Mucosa of rectum (tissue), 2 donors: Measurements from ENCODE around the gene SUCNR1.

Experiments used
- H3K27ac ChIP-seq, 2 donors: one replicate each; pipeline ENCODE4 v1.7.0; 2013; ENCODE audit warnings: inconsistent platforms in 2 of 2, low read depth in 2 of 2, low read length in 2 of 2
- H3K27me3 ChIP-seq, 2 donors: one replicate each; pipeline ENCODE4 v1.7.0; 2013; ENCODE audit warnings: low read length in 2 of 2; ENCODE audit not compliant: control insufficient read depth in 2 of 2, insufficient read depth in 2 of 2
- H3K36me3 ChIP-seq, 2 donors: one replicate each; pipeline ENCODE4 v1.7.0; 2013; ENCODE audit warnings: low read length in 2 of 2; ENCODE audit not compliant: control insufficient read depth in 2 of 2, insufficient read depth in 2 of 2
- H3K4me1 ChIP-seq, 2 donors: one replicate each; pipeline ENCODE4 v1.7.0; 2013; ENCODE audit warnings: low read length in 2 of 2, mild to moderate bottlenecking in 1 of 2; ENCODE audit not compliant: control insufficient read depth in 2 of 2, insufficient read depth in 2 of 2
- H3K4me3 ChIP-seq, 2 donors: one replicate each; pipeline ENCODE4 v1.7.0; 2013; ENCODE audit warnings: low read length in 2 of 2
- H3K9ac ChIP-seq, 2 donors: one replicate each; pipeline ENCODE4 v1.7.0; 2013; ENCODE audit warnings: low read length in 2 of 2, low read depth in 1 of 2, mild to moderate bottlenecking in 1 of 2
- H3K9me3 ChIP-seq, 2 donors: one replicate each; pipeline ENCODE4 v1.7.0; 2013; ENCODE audit warnings: low read length in 2 of 2; ENCODE audit not compliant: control insufficient read depth in 2 of 2
- donor health status: healthy.
- donor health status: Normal muscosa, but diverticular disease.

SUCNR1 gene

DNA sequence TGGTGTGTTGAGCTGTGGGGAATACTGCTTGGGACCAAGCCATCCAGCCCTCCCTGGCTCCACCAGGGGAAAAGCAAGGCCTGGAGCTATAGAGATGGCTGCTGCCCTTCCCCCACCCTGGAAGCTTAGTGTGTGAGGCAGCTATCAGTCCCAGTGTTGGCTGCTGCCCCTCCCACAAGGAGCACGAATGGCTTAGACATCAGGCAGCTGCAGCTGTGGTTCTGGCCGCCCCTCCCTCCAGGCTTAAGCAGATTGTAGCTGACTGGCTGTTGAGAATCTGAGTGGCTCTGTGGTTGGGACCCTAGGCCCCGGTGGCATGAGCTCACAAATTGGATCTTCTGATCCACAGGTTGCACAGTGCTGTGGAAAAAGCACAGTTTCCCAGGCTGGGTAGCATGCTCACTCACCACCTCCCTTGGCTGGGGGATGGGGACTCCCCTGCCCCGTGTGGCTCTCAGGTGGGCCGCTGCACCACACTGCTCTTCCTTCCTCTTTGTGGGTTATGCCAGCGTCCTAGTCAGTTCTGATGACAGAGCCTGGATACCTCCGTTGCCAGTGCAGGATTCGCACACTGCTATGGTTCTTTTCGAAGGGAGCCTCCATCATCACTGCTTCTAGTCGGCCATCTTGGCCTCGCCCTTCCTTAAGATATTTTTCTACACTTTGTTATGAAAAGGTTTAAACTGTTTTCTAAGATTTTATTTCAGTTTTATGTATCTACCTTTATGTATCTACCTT, 21.2 kb upstream of the SUCNR1 start:
- H3K27me3 ChIP-seq = no peaks in the 10 kb centered on the region
- H3K4me1 ChIP-seq = no peaks in the 10 kb centered on the region
- no peak overlapping the region for H3K9ac ChIP-seq
- H3K9me3 ChIP-seq = no peaks in the 10 kb centered on the region
- no peak overlapping the region for H3K4me3 ChIP-seq
- no peak overlapping the region for H3K27ac ChIP-seq
- no peaks in the 10 kb centered on the region for H3K36me3 ChIP-seq

DNA sequence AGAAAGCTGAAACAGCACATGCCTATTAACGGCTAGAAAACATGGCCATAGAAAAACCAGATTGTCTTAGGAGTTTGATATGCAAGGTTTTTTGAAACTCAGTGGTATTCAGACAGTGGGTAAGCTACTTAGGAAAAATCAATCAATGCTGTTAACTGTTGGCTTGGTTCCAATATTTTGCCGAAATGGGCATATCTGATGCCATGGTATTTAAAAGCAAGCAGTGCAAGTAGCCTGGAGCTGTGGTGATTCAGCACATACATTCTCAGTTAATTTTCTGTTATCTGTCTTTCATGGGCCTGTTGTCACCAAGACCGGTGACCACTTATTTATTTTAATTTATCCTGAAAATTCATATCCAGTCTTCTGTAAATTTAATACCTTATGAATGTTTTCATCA, 17.3 kb upstream of the SUCNR1 start:
- H3K4me1 ChIP-seq = no peaks in the 10 kb centered on the region
- H3K27me3 ChIP-seq = no peaks in the 10 kb centered on the region
- no peak overlapping the region for H3K27ac ChIP-seq
- no peaks in the 10 kb centered on the region for H3K36me3 ChIP-seq
- no peak overlapping the region for H3K4me3 ChIP-seq
- H3K9ac ChIP-seq = no peak overlapping the region
- H3K9me3 ChIP-seq = no peaks in the 10 kb centered on the region

DNA sequence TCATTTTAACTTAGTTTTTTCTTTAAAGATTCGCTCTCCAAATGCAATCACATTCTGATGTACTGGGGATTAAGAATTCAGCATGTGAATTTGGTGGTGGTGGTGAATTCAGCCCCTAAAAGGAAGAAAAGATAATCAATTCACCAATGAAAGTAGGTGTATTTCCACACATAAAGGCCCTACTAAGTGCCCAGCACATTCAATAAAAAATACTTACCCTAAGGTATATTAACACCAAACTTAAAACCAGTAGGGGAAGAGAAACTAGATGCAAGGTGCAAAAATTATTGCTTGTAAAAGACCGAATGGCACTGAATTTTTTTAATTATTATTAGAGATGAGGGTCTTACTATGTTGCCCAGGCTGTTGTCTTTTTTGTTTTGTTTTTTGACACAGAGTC, 16.8 kb upstream of the SUCNR1 start:
- no peaks in the 10 kb centered on the region for H3K27me3 ChIP-seq
- H3K4me3 ChIP-seq = no peak overlapping the region
- H3K27ac ChIP-seq = no peak overlapping the region
- no peak overlapping the region for H3K9ac ChIP-seq
- no peaks in the 10 kb centered on the region for H3K9me3 ChIP-seq
- no peaks in the 10 kb centered on the region for H3K4me1 ChIP-seq
- no peaks in the 10 kb centered on the region for H3K36me3 ChIP-seq

DNA sequence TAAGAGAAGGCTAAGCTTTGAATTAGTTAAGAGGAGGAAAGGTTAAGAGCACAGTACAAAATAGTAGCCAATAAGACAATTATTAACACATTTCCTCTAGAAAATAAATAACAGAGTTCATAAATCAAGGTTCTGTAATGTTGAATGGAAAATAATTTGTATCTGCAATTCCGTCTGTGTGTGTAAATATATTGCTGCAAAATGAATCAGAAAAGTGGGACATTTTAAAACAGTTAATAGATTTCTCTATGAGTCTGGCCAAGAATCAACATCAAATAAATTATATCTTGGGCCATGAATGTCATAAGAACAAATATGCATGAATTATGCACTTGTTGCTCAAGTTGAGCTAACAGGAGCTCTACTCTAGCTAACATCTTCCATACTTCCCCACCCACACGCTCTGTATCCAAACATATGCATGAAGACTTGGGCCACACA, 14.2 kb upstream of the SUCNR1 start:
- H3K9ac ChIP-seq = no peak overlapping the region
- no peak overlapping the region for H3K4me3 ChIP-seq
- no peak overlapping the region for H3K27ac ChIP-seq
- H3K4me1 ChIP-seq = no peaks in the 10 kb centered on the region
- H3K9me3 ChIP-seq = no peaks in the 10 kb centered on the region
- no peaks in the 10 kb centered on the region for H3K27me3 ChIP-seq
- no peaks in the 10 kb centered on the region for H3K36me3 ChIP-seq

DNA sequence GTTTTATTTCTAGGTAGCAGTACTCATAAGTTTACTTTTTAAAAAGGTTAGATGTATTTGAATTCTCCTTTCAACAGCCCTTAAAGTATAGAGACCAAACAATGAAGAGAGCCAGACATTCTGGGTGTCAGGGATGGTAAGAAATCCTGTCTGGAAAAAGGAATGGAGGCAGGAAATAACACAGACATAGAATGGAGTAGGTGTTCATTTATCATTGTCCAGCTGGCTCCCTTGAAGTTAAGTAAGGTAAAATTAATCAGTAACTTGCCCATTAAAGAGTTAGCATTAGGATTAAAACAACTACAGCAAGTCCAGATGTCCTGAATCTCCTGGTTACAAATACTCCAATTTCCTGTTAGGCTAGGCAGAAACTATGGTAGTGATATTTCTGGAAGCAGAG, 13.5 kb upstream of the SUCNR1 start:
- Histone ChIP-seq H3K4me1 (no peaks in the 10 kb centered on the region), H3K36me3 (no peaks in the 10 kb centered on the region), H3K27me3 (no peaks in the 10 kb centered on the region), H3K4me3 (no peak overlapping the region), H3K9me3 (no peaks in the 10 kb centered on the region), H3K9ac (no peak overlapping the region), H3K27ac (no peak overlapping the region)

DNA sequence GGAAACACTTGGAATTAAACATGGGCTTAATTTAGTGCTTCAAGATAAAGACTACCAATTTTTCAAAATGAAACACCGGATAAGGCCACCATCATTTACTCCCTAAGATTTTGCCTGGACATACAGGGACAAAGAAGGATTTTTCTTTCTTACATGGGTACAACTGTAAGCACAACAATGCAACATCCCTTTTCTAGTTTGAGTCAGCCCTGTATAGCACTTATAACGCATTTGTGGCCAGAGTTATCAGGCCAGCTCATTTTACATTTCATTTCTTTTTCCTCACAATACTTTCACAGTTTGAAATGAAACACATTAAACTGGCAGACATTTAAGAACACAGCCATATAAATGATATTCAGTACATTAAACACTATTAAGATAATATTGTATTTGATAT, 9.8 kb upstream of the SUCNR1 start:
- Histone ChIP-seq H3K9me3 (no peaks in the 10 kb centered on the region), H3K9ac (no peak overlapping the region)

DNA sequence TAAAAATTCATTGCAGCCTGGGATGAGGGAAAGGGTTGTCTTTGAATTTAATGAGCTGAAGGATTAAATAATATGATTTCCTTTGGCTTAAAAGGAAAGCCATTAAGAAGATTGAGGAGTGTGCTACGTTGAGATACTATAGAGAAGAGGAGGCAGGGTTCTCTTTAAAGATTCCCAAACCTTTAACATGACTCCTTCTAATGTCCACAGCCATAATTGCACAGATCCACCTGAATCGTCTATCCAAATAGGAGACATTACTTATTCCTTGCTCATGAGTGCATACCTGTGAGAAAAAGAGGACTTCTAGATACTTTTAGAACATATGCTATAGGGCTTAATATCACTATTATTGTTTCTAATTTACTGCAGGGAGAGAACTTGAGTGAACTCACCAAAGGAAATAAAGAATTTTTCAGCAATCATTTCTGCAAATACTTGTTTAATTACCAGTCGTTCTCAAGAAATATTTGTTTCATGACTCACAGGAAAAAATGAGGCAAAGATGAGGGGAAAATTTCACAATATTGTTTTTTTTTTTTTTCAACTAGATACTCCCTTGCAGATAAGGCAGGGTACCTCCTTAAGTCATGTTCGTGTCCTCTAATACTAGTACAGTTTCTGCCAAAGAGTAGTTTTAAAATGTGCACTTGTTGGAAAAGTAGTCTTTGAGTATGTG, 8.9 kb upstream of the SUCNR1 start:
- Histone ChIP-seq H3K27ac (no peak overlapping the region), H3K4me3 (no peak overlapping the region), H3K4me1 (no peaks in the 10 kb centered on the region), H3K36me3 (no peaks in the 10 kb centered on the region), H3K9ac (no peak overlapping the region), H3K27me3 (no peaks in the 10 kb centered on the region), H3K9me3 (no peaks in the 10 kb centered on the region)

More for the DNA sequence above, 9.8 kb upstream of the SUCNR1 start:
- H3K36me3 ChIP-seq = no peaks in the 10 kb centered on the region
- no peaks in the 10 kb centered on the region for H3K27me3 ChIP-seq
- no peak overlapping the region for H3K27ac ChIP-seq
- no peaks in the 10 kb centered on the region for H3K4me1 ChIP-seq
- no peak overlapping the region for H3K4me3 ChIP-seq

DNA sequence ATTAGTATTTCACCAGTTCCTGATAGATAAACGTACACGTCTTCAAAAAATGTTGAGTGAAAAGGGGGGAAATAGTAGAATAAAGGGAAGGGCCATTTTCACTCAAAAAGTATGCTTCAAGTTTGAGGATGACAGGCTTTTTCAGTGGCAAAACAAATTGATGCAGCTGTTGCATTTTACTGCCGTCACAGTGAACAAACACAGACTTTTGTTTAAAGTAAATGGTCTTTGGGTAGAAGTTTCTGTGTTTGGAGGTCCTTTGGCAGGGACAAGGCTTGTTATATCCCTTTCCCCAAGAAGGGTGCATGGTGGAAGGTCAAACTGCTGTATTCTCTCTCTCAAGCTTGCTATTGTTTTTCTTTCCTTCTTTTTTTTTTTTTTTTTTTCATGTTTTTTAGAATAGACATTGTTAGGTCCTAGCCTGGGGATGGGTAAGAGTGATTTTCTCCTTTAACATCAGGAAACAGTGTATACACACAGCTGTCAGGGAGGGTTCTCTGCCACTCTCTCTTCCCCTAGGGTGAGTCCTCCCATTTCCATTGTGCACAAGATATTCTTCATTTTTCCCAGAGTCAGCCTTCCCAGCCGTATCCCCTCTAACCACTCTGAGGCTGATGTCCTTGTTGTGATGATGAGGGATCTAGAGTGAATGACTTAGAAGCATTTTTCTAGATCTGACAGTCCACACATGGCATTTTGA, 6.6 kb upstream of the SUCNR1 start:
- Histone ChIP-seq H3K36me3 (no peaks in the 10 kb centered on the region), H3K9ac (no peak overlapping the region), H3K27ac (no peak overlapping the region), H3K9me3 (no peaks in the 10 kb centered on the region), H3K4me3 (no peak overlapping the region), H3K27me3 (no peaks in the 10 kb centered on the region), H3K4me1 (no peaks in the 10 kb centered on the region)

DNA sequence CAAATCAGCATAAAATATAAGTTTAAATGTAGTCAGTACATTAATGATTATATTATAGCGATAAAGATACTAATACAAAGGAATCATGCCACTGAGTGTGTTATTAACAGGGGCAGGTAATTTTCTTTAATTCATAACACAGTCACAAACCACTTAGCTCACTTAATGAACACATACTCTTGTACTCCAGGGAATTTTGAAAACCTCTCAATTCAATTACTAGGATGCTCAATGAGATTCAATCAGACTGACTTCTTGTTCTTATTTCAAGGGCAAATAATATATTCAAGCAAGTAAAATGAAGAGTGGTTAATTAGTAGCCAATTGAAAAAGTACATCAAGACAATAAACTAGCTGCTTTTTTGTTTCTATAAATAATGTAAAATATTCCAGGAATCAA, 5.8 kb upstream of the SUCNR1 start:
- H3K4me3 ChIP-seq = no peak overlapping the region
- no peak overlapping the region for H3K27ac ChIP-seq
- no peaks in the 10 kb centered on the region for H3K4me1 ChIP-seq
- no peak overlapping the region for H3K9ac ChIP-seq
- H3K36me3 ChIP-seq = no peaks in the 10 kb centered on the region
- H3K9me3 ChIP-seq = no peaks in the 10 kb centered on the region
- H3K27me3 ChIP-seq = no peaks in the 10 kb centered on the region

DNA sequence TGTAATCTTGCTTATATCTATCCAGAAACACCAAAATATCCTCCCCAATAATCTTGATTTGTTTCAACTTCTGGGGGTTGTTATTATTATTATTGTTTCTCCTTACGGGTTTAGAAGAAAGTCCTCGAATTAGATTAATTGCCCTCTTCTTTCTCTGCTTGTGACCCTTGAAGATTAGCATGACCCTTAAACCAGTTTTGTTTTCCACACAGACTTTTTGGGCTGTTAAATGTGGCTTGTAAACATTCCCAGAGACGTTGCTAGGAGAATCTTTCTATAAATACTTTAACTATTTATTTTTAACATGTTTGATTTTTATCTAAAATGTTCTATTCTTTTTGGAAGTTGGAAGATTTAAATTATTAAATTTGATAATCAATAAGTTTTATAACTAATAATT, 4.3 kb upstream of the SUCNR1 start:
- Histone ChIP-seq H3K9ac (no peak overlapping the region), H3K27ac (no peak overlapping the region), H3K9me3 (no peaks in the 10 kb centered on the region), H3K36me3 (no peaks in the 10 kb centered on the region), H3K27me3 (no peaks in the 10 kb centered on the region), H3K4me3 (no peak overlapping the region), H3K4me1 (no peaks in the 10 kb centered on the region)
